ENCODE measurements around the gene ACKR3. TPM values are rescaled to one million over a fixed set of nuclear protein-coding genes. Genes with fewer than 3 reads are reported as not detected.

The ACKR3 gene
- total RNA-seq, 4 donors from 2014 or later, result 6.3 to 49.5 (median 22.2) TPM

- no peaks in the 10 kb centered on the region for H3K9me3 ChIP-seq
- no peak overlapping the region for H3K4me3 ChIP-seq
- H3K36me3 ChIP-seq, result no peaks in the 10 kb centered on the region
- no peak overlapping the region for H3K27ac ChIP-seq
- DNase-seq, result peak in 1 of 3 donors; percentile 18
- H3K27me3 ChIP-seq, result no peaks in the 10 kb centered on the region
- TF ChIP-seq CTCF (IDR thresholded peaks at IDR 0.05) (no peak), POLR2A (IDR thresholded peaks at IDR 0.05) (no peak)
- no peaks in the 10 kb centered on the region for H3K4me1 ChIP-seq
Observed at GRCh38 chr2:236628981-236629605, 59.5 kb downstream of the ACKR3 start.

GRCh38 chr2:236629961-236630872 lies 60.6 kb downstream of the ACKR3 start:
- H3K4me1 ChIP-seq, result no peaks in the 10 kb centered on the region
- no peak overlapping the region for H3K4me3 ChIP-seq
- H3K36me3 ChIP-seq, result no peaks in the 10 kb centered on the region
- H3K27me3 ChIP-seq, result no peaks in the 10 kb centered on the region
- DNase-seq, result peak in 2 of 3 donors; percentile 19 to 34
- no peaks in the 10 kb centered on the region for H3K9me3 ChIP-seq
- no peak for TF ChIP-seq POLR2A (IDR thresholded peaks at IDR 0.05)
- TF ChIP-seq CTCF (IDR thresholded peaks at IDR 0.05), result no peak
- H3K27ac ChIP-seq, result no peak overlapping the region

GRCh38 chr2:236631281-236631855 lies 61.7 kb downstream of the ACKR3 start:
- Histone ChIP-seq H3K9me3 (no peaks in the 10 kb centered on the region), H3K36me3 (no peaks in the 10 kb centered on the region), H3K4me3 (no peak overlapping the region), H3K4me1 (no peaks in the 10 kb centered on the region), H3K27ac (no peak overlapping the region), H3K27me3 (no peaks in the 10 kb centered on the region)
- peak in 2 of 3 donors; percentile 25 to 38 for DNase-seq
- TF ChIP-seq POLR2A (IDR thresholded peaks at IDR 0.05) (no peak), CTCF (IDR thresholded peaks at IDR 0.05) (no peak)

- peak in 2 of 3 donors; percentile 27 to 29 for DNase-seq
- no peaks in the 10 kb centered on the region for H3K4me1 ChIP-seq
- TF ChIP-seq CTCF (IDR thresholded peaks at IDR 0.05) (no peak), POLR2A (IDR thresholded peaks at IDR 0.05) (no peak)
- H3K9me3 ChIP-seq, result no peaks in the 10 kb centered on the region
- no peaks in the 10 kb centered on the region for H3K27me3 ChIP-seq
- no peak overlapping the region for H3K27ac ChIP-seq
- no peaks in the 10 kb centered on the region for H3K36me3 ChIP-seq
- no peak overlapping the region for H3K4me3 ChIP-seq
Observed at GRCh38 chr2:236631856-236632291, 62.2 kb downstream of the ACKR3 start.
